B cell (primary cell): ENCODE data around the gene TMEM273.

Source experiments
- EZH2 ChIP-seq: IDR thresholded peaks from 2 replicates; pipeline ENCODE4 v1.6.1; 2012; ENCODE audit warnings: borderline replicate concordance, low read depth, mild to moderate bottlenecking, moderate library complexity, low read length; ENCODE audit not compliant: insufficient read depth, poor library complexity, severe bottlenecking
- TF ChIP-seq, protein P1 (sequence below): fragments of 200-600 bp; IDR thresholded peaks from one replicate; pipeline ENCODE4 v1.8.0; 2022; ENCODE audit warnings: antibody characterized with exemption, mild to moderate bottlenecking

DNA sequence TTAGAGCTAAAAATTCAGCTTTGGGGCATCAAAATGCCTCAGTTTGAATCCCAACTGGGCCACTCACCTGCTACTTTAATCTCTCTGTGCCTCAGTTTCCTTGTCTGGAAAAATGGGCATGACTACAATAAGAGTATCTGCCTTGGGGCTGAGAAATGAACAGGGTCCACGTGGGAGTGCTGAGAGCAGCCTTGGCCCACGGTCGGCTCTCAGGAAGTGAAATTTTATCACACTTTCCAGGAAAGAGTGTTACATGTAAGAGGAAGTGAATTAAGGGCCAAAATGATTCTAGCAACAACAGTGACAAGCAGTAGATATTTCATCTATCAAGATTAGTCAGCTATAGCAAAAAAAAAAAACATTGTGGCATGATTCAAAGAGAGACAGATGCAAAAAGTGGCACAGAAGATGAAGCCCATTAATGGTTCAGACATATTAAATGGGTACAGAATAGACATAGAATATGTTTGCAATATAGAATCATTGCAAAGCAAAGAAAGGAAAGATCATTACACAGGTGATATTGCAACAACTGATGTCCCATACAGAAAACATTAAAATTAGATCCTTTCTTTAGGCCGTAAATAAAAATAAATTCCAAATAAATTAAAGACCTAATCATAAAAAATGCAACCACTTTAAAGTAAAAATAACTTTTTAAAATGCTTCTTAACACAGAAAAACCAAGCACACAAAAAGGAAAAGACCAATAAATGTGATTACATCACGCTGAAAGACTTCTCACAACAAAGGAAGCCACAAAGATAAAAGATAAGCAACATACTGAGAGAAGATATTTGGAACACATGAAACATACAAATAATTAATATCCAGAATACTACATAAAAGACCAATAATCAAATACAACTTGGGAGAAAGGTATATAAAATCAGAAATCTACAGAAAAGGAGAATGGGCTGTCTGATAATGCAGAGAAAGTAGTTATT is 4.3 kb downstream of the TMEM273 start:
- TF ChIP-seq, protein P1, sequence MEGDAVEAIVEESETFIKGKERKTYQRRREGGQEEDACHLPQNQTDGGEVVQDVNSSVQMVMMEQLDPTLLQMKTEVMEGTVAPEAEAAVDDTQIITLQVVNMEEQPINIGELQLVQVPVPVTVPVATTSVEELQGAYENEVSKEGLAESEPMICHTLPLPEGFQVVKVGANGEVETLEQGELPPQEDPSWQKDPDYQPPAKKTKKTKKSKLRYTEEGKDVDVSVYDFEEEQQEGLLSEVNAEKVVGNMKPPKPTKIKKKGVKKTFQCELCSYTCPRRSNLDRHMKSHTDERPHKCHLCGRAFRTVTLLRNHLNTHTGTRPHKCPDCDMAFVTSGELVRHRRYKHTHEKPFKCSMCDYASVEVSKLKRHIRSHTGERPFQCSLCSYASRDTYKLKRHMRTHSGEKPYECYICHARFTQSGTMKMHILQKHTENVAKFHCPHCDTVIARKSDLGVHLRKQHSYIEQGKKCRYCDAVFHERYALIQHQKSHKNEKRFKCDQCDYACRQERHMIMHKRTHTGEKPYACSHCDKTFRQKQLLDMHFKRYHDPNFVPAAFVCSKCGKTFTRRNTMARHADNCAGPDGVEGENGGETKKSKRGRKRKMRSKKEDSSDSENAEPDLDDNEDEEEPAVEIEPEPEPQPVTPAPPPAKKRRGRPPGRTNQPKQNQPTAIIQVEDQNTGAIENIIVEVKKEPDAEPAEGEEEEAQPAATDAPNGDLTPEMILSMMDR = no peak
- TF ChIP-seq EZH2 = no peak
